SK-N-MC (cell line): ENCODE data around the gene RIPOR3.
"Not testable (repeated sequence)": the region's sequence is repeated elsewhere in the genome, so short reads cannot be mapped to it uniquely, and the experiment has no call there.

ENCODE experiments used
- DNase-seq: peaks from one replicate; pipeline ENCODE4 v3.0.0-alpha.2; 2011; ENCODE audit warnings: low read depth, low spot score
- H3K27ac ChIP-seq: fragments of 200-600 bp; sonication (generic); 2 replicates; pipeline ENCODE4 v1.5.1; 2016; ENCODE audit warnings: mixed run types
- H3K36me3 ChIP-seq: fragments of 200-600 bp; sonication (generic); 2 replicates; pipeline ENCODE4 v1.6.1; 2017; ENCODE audit warnings: antibody characterized with exemption, low read length, mixed read lengths; ENCODE audit not compliant: insufficient read depth
- H3K4me3 ChIP-seq: fragments of 200-600 bp; sonication (generic); 2 replicates; pipeline ENCODE4 v1.5.1; 2016
- H3K9ac ChIP-seq: fragments of 200-600 bp; sonication (generic); 2 replicates; pipeline ENCODE4 v1.8.0; 2017; ENCODE audit warnings: mixed run types, mixed read lengths; ENCODE audit not compliant: insufficient read length
- H3K9me3 ChIP-seq: fragments of 200-600 bp; sonication (generic); 2 replicates; pipeline ENCODE4 v1.6.1; 2017; ENCODE audit warnings: low read depth, mild to moderate bottlenecking, antibody characterized with exemption, low read length, moderate library complexity, mixed read lengths
- EZH2 ChIP-seq: fragments of 200-600 bp; sonication (generic); IDR thresholded peaks from one replicate; pipeline ENCODE4 v1.6.1; 2017; ENCODE audit warnings: antibody characterized with exemption
- FOXP2 ChIP-seq: optimal IDR thresholded peaks from 2 replicates; pipeline ENCODE3; 2011; ENCODE audit warnings: mild to moderate bottlenecking, moderate library complexity; ENCODE audit not compliant: insufficient read depth; ENCODE audit errors: extremely low read length, control extremely low read depth
- POLR2AphosphoS5 ChIP-seq: IDR thresholded peaks from 2 replicates; pipeline ENCODE4 v1.6.1; 2012; ENCODE audit warnings: mild to moderate bottlenecking, low read depth, low read length, borderline replicate concordance

The RIPOR3 gene

GRCh38 chr20:50543326-50543725, 148.0 kb downstream of the RIPOR3 start:
- DNase-seq = no peak
- Histone ChIP-seq H3K9me3 (no peaks in the 10 kb centered on the region), H3K4me3 (no peak overlapping the region), H3K27ac (no peak overlapping the region), H3K9ac (no peak overlapping the region), H3K36me3 (no peaks in the 10 kb centered on the region; the same call in none of the 2 replicates)
- TF ChIP-seq EZH2 (no peak), POLR2AphosphoS5 (no peak), FOXP2 (no peak)

DNA sequence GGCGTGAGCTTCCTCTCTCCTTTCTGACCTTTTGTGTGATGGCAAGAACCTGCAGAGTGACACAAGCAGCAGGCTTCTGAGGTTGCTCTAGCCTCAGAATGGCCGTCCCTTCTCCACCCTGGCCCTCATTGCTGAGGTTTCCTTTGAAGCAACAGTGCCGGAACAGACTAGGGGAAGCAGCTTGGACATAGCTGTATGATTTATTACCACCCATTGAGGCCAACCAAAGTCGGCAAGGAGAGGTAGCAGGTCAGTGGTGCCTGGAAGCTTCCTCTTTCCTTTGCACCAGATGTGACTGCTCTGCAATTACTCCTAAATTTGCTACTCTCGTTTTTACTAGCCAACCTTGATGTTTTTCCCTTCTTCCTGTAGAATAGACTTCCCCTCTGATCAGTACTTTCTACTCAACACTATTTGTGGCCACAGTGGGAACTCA, 149.7 kb downstream of the RIPOR3 start:
- Histone ChIP-seq H3K9me3 (no peaks in the 10 kb centered on the region), H3K27ac (no peak overlapping the region), H3K36me3 (no peaks in the 10 kb centered on the region; the same call in 1 of the 2 replicates), H3K4me3 (no peak overlapping the region), H3K9ac (no peak overlapping the region)
- TF ChIP-seq EZH2 (no peak), POLR2AphosphoS5 (no peak), FOXP2 (no peak)
- no peak for DNase-seq

GRCh38 chr20:50540620-50541605, 150.4 kb downstream of the RIPOR3 start:
- TF ChIP-seq EZH2 = no peak
- no peak for TF ChIP-seq FOXP2
- no peak for TF ChIP-seq POLR2AphosphoS5
- H3K36me3 ChIP-seq = no peaks in the 10 kb centered on the region; the same call in 1 of the 2 replicates
- no peak overlapping the region for H3K9ac ChIP-seq
- H3K4me3 ChIP-seq = no peak overlapping the region
- no peaks in the 10 kb centered on the region for H3K9me3 ChIP-seq
- DNase-seq = no peak
- no peak overlapping the region for H3K27ac ChIP-seq

GRCh38 chr20:50539798-50540197, 151.5 kb downstream of the RIPOR3 start:
- H3K36me3 ChIP-seq, H3K4me3 ChIP-seq, H3K9me3 ChIP-seq, H3K27ac ChIP-seq, H3K9ac ChIP-seq, DNase-seq: not testable (repeated sequence)

GRCh38 chr20:50538276-50538675, 153.1 kb downstream of the RIPOR3 start:
- no peak for DNase-seq
- Histone ChIP-seq H3K9ac (no peak overlapping the region), H3K9me3 (no peaks in the 10 kb centered on the region), H3K36me3 (no peaks in the 10 kb centered on the region; the same call in 1 of the 2 replicates), H3K4me3 (no peak overlapping the region), H3K27ac (peak overlapping the region; percentile 52)
- TF ChIP-seq EZH2 (no peak), FOXP2 (no peak), POLR2AphosphoS5 (no peak)

DNA sequence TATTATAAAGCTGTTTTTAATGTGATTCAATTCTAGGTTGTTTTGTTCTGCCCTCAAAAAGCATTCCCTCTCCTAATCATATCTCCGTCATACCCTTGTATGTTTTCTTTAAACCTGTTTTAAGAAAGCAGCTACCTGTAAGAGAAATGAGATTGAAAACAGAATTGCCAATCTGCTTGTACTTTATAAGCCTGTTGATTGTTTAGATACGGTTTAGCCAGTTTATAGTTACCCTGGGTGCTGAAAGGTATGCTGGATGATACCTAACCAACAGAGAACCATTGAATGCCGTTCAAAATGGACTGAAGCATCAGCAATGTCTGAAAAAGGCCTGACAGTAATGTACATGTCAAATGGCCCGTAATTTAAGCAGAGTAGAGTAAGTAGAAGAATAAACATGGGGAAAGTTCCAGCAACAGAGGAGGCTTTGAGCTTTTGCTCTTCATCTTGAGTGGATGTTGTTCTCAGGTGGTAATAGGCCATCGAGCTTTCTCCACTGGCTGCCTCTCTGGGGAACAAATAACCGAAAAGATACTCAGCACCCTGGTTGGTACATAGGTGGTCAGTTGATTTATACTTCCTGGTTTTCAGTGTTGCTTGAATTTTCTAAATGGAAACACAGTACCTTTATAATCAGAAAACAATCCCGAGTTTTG, 153.7 kb downstream of the RIPOR3 start:
- Histone ChIP-seq H3K4me3 (no peak overlapping the region), H3K9ac (no peak overlapping the region), H3K9me3 (no peaks in the 10 kb centered on the region), H3K36me3 (no peaks in the 10 kb centered on the region; the same call in 1 of the 2 replicates), H3K27ac (peak overlapping the region; percentile 52)
- TF ChIP-seq FOXP2 (no peak), EZH2 (no peak), POLR2AphosphoS5 (no peak)
- DNase-seq = no peak

- Histone ChIP-seq H3K27ac (no peak overlapping the region), H3K9ac (no peak overlapping the region), H3K9me3 (no peaks in the 10 kb centered on the region), H3K36me3 (no peaks in the 10 kb centered on the region; the same call in 1 of the 2 replicates), H3K4me3 (no peak overlapping the region)
- no peak for DNase-seq
- TF ChIP-seq POLR2AphosphoS5 (no peak), FOXP2 (no peak), EZH2 (no peak)
These were observed 155.0 kb downstream of the RIPOR3 start for GRCh38 chr20:50536333-50536732.
